Stimulated activated naive CD8-positive, alpha-beta T cell treated with anti-CD3 and anti-CD28 coated beads, Interleukin-15, amount 100 ng/mL, for 72 hours (primary cell): ENCODE results near the gene ETV5.
A peak's percentile ranks its signal among the peaks of the same experiment; 100 is the strongest.

Experiments used
- ATAC-seq: fragments of 150-1000 bp; cut with Tn5 transposase; 2 replicates; pipeline ENCODE4 v1.10.0; 2021; ENCODE audit warnings: mild to moderate bottlenecking, moderate library complexity
- DNase-seq, 2 donors: peaks; one replicate each; pipeline ENCODE4 v3.0.0; 2021 to 2022
- H3K27ac Mint-ChIP-seq, 2 donors: one replicate each; pipeline ENCODE4 v1.8.0; 2022; ENCODE audit warnings: mild to moderate bottlenecking in 2 of 2, mixed read lengths in 2 of 2, moderate library complexity in 2 of 2
- H3K27me3 Mint-ChIP-seq: one replicate; pipeline ENCODE4 v1.8.0; 2022; ENCODE audit warnings: mixed read lengths
- H3K4me1 Mint-ChIP-seq: one replicate; pipeline ENCODE4 v1.8.0; 2022; ENCODE audit warnings: mild to moderate bottlenecking, mixed read lengths
- H3K4me3 Mint-ChIP-seq, 2 donors: one replicate each; pipeline ENCODE4 v1.8.0; 2022; ENCODE audit warnings: mild to moderate bottlenecking in 2 of 2, mixed read lengths in 2 of 2, moderate library complexity in 1 of 2
- H3K9me3 Mint-ChIP-seq, 2 donors: one replicate each; pipeline ENCODE4 v1.8.0; 2022; ENCODE audit warnings: mixed read lengths in 2 of 2

Gene ETV5

DNA sequence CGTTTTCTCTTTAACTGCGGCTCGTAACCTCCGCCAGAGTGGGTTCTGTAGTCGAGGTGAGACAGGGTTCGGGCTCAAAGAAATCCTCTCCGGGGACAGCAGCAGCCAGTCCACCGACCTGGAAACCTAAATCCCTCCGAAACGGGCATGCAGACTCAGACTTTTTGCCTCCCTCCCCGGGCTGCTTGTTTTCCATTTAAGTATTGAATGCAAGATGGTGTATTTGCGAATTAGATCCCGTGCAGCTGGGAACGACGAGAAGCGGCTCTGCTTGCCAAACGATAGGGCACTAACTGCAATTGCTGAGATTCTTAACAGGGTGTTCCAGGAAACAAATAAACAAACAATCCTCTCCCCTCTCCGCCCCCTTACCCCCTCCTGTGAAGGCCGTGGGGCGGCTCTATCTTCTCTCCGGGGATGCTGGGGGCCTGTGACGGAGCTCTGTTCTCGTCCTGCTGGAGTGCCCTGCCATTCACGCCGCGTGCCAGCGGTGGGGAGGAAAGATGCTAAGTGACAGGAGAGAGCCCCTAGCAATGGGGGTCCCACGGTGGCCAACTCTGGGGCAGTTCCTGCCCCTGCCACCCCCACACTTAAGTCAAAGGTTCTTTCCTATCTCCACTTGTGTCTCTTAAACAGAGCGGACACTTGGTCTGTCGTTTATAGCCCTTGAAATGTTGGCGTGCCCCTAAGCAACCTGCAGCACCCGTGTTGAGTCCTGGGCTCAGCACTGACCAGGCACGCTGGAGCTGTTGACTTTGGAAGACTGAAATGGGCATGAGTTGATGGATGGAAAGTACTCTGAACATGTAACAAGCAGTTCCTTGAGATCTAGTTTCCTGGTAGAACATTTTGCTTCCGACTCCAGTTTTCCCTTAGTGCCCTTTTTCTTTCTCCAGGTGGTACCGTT is 1.3 kb upstream of the ETV5 start:
- Mint-ChIP-seq H3K9me3 (no peaks in the 10 kb centered on the region), H3K4me3 (peak overlapping the region; percentile 81 to 92), H3K4me1 (peaks cover 46% of the 10 kb centered on the region), H3K27ac (peak overlapping the region in 1 of 2 donors; percentile 48), H3K27me3 (peaks cover 96% of the 10 kb centered on the region)
- peak in 1 of 2 donors; percentile 10 for DNase-seq
- ATAC-seq: no peak

DNA sequence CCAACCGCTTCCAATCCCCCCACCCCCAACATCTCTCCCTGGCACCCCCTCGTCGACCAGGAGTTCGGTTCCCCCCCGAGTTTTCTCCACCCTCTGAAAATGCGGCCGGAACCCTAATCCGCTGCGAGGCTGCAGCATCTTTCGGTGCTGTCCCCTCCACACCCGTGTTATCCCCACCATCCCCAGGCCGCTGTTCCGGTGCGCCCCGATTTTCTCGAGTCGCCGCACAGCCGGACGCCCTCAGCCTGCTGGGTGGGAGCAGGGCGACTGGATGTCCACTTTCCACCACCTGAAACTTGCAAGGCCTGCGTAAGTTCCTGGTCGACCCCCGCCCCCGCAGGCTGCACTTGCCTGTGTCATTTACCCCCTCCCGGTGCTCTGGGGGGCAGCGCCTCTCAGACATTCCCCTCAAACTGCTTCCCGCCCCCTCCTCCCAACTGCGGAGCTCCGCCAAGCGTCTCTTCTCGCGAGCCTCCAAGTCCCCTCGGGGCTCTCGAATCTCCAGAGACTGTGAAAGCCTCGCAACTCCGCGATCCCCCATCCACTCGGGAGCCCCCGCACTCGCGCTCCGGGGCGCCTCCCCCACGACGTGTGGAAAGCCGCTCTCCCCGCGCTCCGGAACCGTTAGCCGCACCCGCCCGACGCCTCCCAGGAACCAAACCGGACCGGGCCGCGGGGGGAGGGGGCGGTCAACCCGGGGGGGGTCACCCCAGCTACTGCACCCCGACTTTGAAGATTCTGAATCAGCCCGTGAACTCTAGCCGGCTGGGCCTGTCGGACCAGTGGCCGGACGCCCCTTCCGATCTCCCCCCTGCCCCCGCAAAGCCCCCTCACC is 566 bp downstream of the ETV5 start:
- peak; percentile 33 for DNase-seq
- Mint-ChIP-seq H3K9me3 (no peaks in the 10 kb centered on the region), H3K27ac (peak overlapping the region; percentile 36 to 90), H3K27me3 (peaks cover 91% of the 10 kb centered on the region), H3K4me3 (peak overlapping the region; percentile 81 to 92), H3K4me1 (peaks cover 46% of the 10 kb centered on the region)
- ATAC-seq: peak; percentile 13

DNA sequence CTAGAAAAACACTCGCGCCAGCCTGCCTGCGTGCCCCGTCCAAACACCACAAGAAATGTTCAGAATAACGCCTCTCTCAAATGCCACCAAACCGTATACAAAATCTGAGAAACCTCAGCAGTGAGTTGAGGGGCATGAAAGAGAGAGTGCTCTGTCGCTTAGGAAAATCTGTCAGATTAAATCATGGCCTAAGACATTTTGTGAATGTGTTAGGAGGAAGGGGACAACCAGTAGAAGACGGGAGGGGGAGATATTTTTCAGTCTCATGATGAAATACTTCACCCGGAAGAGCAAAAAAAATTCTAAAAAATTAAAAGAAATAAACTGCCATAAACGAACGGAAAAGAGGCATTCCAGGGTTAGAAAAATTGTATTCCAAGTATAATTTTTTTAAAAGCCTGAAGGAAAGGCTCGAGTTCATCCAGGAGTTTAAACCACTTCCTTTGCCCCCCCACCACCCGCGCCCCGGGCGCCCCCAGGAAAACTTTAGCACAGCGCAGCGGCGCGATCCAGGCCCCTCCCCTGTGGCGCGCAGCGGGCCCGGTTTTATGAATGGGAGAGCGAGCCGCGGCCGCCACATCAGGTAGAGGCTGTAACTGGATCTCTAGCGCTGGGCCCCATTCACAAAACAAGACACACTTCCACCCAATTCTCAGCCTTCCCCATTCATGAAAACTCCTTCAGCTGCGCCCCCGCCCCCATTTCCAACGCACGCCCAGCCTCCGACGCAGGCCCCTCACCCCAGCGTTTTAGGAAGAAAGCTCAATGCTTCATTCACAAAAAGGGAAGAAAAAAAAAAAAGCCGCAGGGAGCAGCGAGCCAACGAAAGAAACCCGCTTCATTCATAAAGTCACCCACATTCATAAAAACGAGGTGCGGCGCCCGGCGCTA is 1.4 kb downstream of the ETV5 start:
- peak; percentile 46 to 59 for DNase-seq
- peaks cover 46% of the 10 kb centered on the region for H3K4me1 Mint-ChIP-seq
- no peaks in the 10 kb centered on the region for H3K9me3 Mint-ChIP-seq
- ATAC-seq: peak; percentile 17
- peak overlapping the region; percentile 81 to 92 for H3K4me3 Mint-ChIP-seq
- H3K27ac Mint-ChIP-seq: peak overlapping the region; percentile 36 to 90
- H3K27me3 Mint-ChIP-seq: peaks cover 95% of the 10 kb centered on the region

DNA sequence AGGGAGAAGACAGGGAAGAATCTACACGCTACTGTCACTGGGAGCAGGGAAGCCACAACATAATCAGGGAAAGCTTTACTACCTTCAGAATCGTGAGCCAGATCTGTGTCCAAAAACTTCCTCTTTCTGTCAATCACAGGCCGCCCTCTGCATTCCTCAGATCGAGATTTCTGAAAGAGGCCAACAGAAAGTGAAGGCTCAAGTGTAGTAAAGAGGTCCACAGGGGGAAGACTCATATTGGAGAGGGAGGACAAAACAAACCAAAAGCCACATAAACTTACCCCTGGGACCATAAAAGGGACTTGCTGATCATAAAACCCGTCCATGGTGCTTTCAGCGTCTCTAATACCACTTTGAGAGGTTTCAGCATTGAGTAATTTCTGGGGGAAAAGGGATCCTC is 3.3 kb downstream of the ETV5 start:
- no peaks in the 10 kb centered on the region for H3K9me3 Mint-ChIP-seq
- H3K27me3 Mint-ChIP-seq: peaks cover 86% of the 10 kb centered on the region
- ATAC-seq: no peak
- DNase-seq: no peak
- H3K4me3 Mint-ChIP-seq: no peak overlapping the region
- no peak overlapping the region for H3K27ac Mint-ChIP-seq
- peaks cover 37% of the 10 kb centered on the region for H3K4me1 Mint-ChIP-seq

DNA sequence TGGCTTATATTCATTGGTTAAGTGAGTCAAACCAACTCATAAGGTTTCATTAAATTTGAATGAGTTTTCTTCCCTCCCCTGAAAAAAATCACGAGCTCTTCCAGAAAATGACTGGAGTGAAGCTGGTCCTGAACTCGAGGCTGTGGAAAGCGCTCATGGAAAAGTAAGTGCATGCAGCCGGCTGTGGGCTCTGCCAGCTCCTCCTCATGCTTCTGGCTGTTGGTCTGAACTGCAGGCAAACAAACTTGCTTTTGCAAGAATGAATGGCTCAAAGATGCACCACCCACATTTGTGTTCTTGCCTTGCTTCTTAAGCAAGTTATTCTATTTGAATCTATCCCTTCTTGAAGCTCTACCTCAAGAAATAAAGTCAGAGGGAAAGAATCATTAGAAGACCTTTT is 6.2 kb downstream of the ETV5 start:
- H3K27me3 Mint-ChIP-seq: peaks cover 86% of the 10 kb centered on the region
- ATAC-seq: no peak
- no peak for DNase-seq

DNA sequence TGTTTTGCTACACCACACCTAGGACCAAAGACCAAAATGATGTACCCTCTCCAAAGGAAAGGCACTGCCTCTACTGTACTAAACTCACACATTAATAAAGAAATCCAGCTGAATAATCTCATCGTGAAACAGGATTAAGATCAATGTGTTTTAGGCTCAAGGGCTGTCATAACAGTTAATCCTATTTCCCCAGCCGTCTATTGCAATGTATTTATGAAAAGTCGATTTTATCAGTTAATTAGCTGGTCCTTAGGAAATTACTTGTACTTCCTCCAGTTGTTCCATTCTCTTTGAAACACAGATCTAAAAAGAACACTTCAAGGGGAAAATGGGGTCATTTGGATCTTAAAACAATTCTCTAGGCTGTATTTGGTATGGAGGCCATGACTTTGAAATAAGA is 8.5 kb downstream of the ETV5 start:
- Mint-ChIP-seq H3K4me3 (no peak overlapping the region), H3K9me3 (no peaks in the 10 kb centered on the region), H3K27ac (no peak overlapping the region), H3K27me3 (peaks cover 86% of the 10 kb centered on the region), H3K4me1 (peaks cover 17% of the 10 kb centered on the region)
- DNase-seq (no peak), ATAC-seq (no peak)

More for the DNA sequence above, 6.2 kb downstream of the ETV5 start:
- no peak overlapping the region for H3K4me3 Mint-ChIP-seq
- peak overlapping the region in 1 of 2 donors; percentile 55 for H3K27ac Mint-ChIP-seq
- no peaks in the 10 kb centered on the region for H3K9me3 Mint-ChIP-seq
- peaks cover 17% of the 10 kb centered on the region for H3K4me1 Mint-ChIP-seq

DNA sequence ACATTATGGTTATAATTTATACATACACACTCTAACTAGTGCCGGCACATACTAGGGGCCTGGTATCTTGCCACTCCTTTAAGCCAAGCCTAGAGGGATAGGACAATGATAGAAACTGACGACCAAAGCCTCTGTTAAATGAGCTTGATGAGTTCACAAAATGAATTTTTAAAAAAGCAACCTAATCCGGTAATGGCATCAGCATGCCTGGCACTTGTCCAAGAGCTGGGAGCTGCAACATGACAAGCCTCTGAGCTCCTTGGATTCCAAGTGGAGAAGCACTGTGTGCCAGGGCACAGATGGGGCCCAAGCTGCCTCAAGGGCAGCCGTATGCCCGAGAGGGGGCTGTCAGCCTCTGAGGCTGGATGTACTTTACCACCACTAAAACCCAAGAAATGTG is 9.7 kb downstream of the ETV5 start:
- ATAC-seq (no peak), DNase-seq (no peak)
- peaks cover 91% of the 10 kb centered on the region for H3K27me3 Mint-ChIP-seq
- H3K9me3 Mint-ChIP-seq: no peaks in the 10 kb centered on the region
- no peak overlapping the region for H3K27ac Mint-ChIP-seq
- no peak overlapping the region for H3K4me3 Mint-ChIP-seq
- H3K4me1 Mint-ChIP-seq: peaks cover 17% of the 10 kb centered on the region

DNA sequence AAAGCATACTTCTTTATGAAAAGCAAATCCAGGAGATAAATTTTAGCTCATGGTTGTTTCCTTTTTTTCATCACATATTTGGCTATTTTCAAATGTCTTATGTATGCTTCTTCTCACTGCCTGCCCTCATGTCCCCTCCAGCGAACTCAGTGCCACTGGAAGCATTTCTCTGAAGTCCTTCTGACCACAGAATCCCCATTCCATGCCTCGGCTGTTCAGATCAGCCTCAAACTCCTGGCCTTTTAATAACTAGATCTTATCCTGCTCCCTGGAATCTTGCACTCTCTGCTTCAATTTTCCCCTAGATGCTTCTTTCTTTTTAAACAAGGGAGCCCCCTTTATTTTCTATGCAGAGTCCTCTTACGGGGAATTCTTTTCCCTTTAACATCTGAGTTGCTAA is 10.1 kb downstream of the ETV5 start:
- DNase-seq (no peak), ATAC-seq (no peak)
- Mint-ChIP-seq H3K9me3 (no peaks in the 10 kb centered on the region), H3K4me3 (no peak overlapping the region), H3K4me1 (peaks cover 17% of the 10 kb centered on the region), H3K27me3 (peaks cover 91% of the 10 kb centered on the region), H3K27ac (no peak overlapping the region)

DNA sequence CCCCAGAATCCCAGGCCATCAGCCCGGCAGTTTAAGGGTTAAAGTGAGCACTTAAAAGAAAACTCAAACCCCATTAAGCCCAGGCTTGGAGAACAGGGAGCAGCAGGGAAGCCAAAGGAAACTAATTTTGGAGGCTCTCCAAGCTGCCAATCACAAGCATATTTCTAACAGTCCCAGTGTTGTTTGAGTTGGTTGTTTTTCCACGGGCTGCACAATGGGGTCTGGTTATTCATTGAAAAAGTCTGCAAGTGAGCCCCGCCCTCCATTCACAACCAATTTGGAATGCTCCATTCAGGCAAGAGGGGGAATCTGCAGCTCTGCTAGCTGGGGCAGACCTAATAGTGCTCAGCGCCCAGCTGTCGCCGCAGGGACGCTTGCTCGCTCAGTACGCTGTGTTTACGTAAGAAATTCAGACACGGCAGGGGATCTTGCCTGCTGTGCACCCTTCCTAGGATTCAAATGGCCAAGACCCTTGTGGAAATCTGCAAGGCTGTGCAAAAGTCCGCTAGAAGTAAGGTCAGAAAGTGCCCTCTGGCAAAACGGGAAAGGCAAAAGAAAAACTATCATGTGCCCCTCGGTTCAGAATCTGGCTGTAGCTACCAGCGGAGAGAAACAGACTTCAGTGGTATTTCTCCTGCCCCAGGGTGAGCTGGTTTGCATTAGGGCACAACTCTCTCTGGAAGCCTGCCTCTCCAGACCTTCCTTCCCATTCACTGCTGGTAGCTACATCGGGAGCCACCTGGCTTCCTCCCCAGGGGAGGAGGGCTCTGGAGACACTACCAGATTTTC is 11.0 kb downstream of the ETV5 start:
- H3K27ac Mint-ChIP-seq: no peak overlapping the region
- no peaks in the 10 kb centered on the region for H3K9me3 Mint-ChIP-seq
- peak overlapping the region in 1 of 2 donors; percentile 54 for H3K4me3 Mint-ChIP-seq
- DNase-seq (no peak), ATAC-seq (peak; percentile 53)
- peaks cover 88% of the 10 kb centered on the region for H3K27me3 Mint-ChIP-seq
- peaks cover 17% of the 10 kb centered on the region for H3K4me1 Mint-ChIP-seq

DNA sequence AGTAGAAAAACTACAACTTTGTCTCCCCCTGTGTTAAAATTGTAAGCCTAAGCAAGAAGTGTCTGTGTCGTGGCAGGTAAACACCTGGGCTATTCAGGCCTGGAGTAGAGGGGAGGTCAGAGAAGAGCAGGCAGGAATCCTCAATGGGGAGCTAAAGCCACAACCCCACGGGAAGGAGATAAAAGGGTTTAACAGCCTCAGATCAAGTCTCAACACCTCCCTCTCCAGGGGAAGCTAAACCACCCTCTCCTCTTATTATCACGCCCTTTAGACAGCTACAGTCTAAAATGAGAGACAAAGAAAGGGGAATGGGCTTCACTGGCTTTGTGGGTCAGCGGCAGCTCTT is 11.6 kb downstream of the ETV5 start:
- ATAC-seq: no peak
- H3K4me3 Mint-ChIP-seq: no peak overlapping the region
- peaks cover 17% of the 10 kb centered on the region for H3K4me1 Mint-ChIP-seq

DNA sequence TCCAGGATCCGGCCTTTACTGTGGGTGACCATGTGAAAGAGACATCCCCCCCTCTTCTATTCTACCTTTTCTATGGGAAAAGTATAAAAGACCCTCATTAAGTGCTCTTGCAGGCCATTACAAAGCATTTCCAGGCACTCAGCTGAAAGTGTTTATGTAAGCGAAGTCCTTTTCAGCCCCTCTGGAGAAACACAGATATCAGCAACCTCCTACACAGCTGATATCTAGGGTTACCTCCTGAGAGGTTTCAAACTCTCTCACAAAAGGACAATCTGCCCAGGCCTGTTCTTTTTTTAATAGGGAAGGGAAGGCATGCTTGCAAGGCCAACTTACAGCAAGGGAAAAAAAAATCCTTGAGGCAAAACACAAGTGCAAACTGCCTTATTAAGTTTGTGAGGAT is 12.6 kb downstream of the ETV5 start:
- Mint-ChIP-seq H3K9me3 (no peaks in the 10 kb centered on the region), H3K4me1 (peaks cover 17% of the 10 kb centered on the region), H3K27me3 (peaks cover 84% of the 10 kb centered on the region), H3K27ac (no peak overlapping the region), H3K4me3 (no peak overlapping the region)
- ATAC-seq (no peak), DNase-seq (no peak)

More for the DNA sequence above, 11.6 kb downstream of the ETV5 start:
- Mint-ChIP-seq H3K9me3 (no peaks in the 10 kb centered on the region), H3K27me3 (peaks cover 83% of the 10 kb centered on the region), H3K27ac (no peak overlapping the region)
- DNase-seq: no peak

DNA sequence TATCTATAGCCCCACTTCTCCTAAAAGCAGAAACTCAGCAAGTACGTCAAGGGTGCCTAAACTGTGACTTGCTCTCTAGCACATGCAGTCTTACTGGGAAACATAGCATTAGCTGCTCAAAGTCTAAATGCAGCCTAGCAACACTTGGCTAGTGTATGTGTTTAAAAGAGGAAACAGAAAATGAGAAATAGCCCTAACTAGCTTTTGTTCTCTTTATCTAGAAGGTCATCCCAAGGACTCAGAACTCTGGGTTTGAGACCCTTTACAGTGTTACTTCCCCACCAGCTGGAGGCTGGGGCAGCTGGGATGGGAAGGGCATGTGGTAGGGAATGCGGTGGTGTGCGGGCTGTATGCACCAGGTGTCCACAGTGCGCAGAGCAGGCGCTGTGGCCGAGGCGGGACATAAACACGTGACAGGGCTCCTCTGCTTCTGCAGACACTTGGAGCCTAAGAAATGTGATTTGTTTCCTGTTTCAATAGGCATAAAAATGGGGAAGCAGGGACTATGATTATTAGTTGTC is 13.3 kb downstream of the ETV5 start:
- Mint-ChIP-seq H3K27me3 (peaks cover 90% of the 10 kb centered on the region), H3K27ac (no peak overlapping the region), H3K9me3 (no peaks in the 10 kb centered on the region), H3K4me1 (peaks cover 17% of the 10 kb centered on the region), H3K4me3 (no peak overlapping the region)
- no peak for DNase-seq
- ATAC-seq: no peak

DNA sequence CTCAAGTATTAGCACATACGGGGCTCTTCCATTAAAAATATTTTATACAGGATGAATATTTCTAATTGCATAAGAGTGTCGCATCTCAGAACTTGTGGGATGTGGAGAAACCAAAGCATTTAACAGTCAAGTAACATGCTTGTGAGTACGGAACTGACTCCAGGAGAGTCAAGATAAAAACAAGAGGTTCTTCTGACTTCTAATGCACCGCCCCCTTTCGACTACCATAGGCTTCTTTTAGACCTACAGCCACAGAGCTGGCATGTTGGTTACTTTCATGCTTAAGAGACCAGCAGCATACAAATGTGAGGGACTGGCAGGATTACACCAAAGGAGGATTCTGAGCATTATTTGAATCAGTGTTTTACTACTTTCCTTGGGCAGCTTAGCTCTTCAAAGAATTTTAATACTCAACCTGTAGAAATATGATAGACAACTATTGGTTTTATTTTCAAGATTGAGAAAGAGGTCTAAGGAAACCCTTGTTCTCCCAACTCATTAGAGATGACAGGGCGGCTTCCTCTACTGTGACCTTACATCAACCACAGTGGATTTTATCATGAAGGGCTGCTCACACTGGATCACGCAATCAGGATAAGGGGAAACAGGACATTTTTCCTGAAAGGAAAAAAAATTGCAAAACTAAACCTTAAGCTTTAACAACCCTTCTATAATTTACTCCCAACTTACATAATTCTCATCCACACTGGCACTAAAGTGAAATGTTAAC is 14.0 kb downstream of the ETV5 start:
- no peak overlapping the region for H3K4me3 Mint-ChIP-seq
- H3K9me3 Mint-ChIP-seq: no peaks in the 10 kb centered on the region
- peaks cover 90% of the 10 kb centered on the region for H3K27me3 Mint-ChIP-seq
- peaks cover 17% of the 10 kb centered on the region for H3K4me1 Mint-ChIP-seq
- ATAC-seq (no peak), DNase-seq (no peak)
- H3K27ac Mint-ChIP-seq: no peak overlapping the region

DNA sequence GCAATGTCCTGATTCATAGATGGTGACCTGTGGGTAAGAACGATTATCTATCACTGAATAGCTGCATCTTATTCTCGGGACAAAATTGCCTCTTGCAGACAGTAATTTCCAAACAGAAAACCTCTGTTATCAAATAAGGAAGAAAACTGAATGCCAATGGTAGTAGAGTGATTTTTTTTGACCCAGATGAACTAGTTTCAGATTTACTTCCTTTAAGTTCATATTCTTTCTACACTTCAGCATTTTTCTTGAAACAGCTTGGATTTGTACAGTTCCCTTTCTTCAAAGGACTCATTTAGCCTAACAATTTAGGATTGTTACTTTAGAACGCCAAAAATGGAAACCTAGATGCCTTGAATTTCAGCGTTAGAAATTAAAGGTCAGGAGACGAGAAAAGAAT is 14.6 kb downstream of the ETV5 start:
- peaks cover 17% of the 10 kb centered on the region for H3K4me1 Mint-ChIP-seq
- DNase-seq (no peak), ATAC-seq (no peak)
- H3K4me3 Mint-ChIP-seq: no peak overlapping the region
- no peaks in the 10 kb centered on the region for H3K9me3 Mint-ChIP-seq
- H3K27me3 Mint-ChIP-seq: peaks cover 90% of the 10 kb centered on the region
- no peak overlapping the region for H3K27ac Mint-ChIP-seq
